ENCODE measurements around the gene MYO1E.

Gene MYO1E

GRCh38 chr15:59385171-59385570 lies 12.5 kb upstream of the MYO1E start:
- DNase-seq: no peak

GRCh38 chr15:59384507-59384906 lies 11.8 kb upstream of the MYO1E start:
- no peak for DNase-seq

- DNase-seq: no peak
These were observed 8.4 kb upstream of the MYO1E start for GRCh38 chr15:59380902-59381610.

- DNase-seq: no peak
These were observed 6.9 kb upstream of the MYO1E start for GRCh38 chr15:59379531-59379930.

GRCh38 chr15:59378855-59379254 lies 6.2 kb upstream of the MYO1E start:
- DNase-seq: no peak

- no peak for DNase-seq
These were observed 5.3 kb upstream of the MYO1E start for GRCh38 chr15:59377924-59378323.

- no peak for DNase-seq
These were observed 4.1 kb upstream of the MYO1E start for GRCh38 chr15:59376733-59377132.

- no peak for DNase-seq
These were observed 544 bp upstream of the MYO1E start for GRCh38 chr15:59373215-59373614.

GRCh38 chr15:59371458-59372351 lies 966 bp downstream of the MYO1E start:
- peak; percentile 64 for DNase-seq

- no peak for DNase-seq
These were observed 3.1 kb downstream of the MYO1E start for GRCh38 chr15:59369597-59369996.

- no peak for DNase-seq
These were observed 5.6 kb downstream of the MYO1E start for GRCh38 chr15:59367022-59367451.

- DNase-seq: no peak
These were observed 6.2 kb downstream of the MYO1E start for GRCh38 chr15:59366333-59367021.

GRCh38 chr15:59364248-59364647 lies 8.4 kb downstream of the MYO1E start:
- DNase-seq: no peak

GRCh38 chr15:59362331-59362730 lies 10.3 kb downstream of the MYO1E start:
- no peak for DNase-seq

- peak; percentile 43 for DNase-seq
These were observed 11.8 kb downstream of the MYO1E start for GRCh38 chr15:59360896-59361295.

GRCh38 chr15:59360305-59360704 lies 12.4 kb downstream of the MYO1E start:
- DNase-seq: no peak

- DNase-seq: no peak
These were observed 16.9 kb downstream of the MYO1E start for GRCh38 chr15:59355730-59356129.

- DNase-seq: no peak
These were observed 18.1 kb downstream of the MYO1E start for GRCh38 chr15:59354417-59355031.

GRCh38 chr15:59353994-59354416 lies 18.7 kb downstream of the MYO1E start:
- no peak for DNase-seq

GRCh38 chr15:59352683-59353082 lies 20.0 kb downstream of the MYO1E start:
- DNase-seq: no peak

- no peak for DNase-seq
These were observed 20.5 kb downstream of the MYO1E start for GRCh38 chr15:59352189-59352588.

- DNase-seq: no peak
These were observed 22.3 kb downstream of the MYO1E start for GRCh38 chr15:59350421-59350732.
